Endothelial cell of umbilical vein (primary cell): ENCODE results near the gene OVCH2. TPM values are rescaled to one million over a fixed set of nuclear protein-coding genes. Genes with fewer than 3 reads are reported as not detected.

Experiments
- BruUV-seq: library from RNA; stranded (reverse); fragments of 400-500 nt; replicated peaks from 2 replicates; lab custom pipeline; 2021; lab: Mats Ljungman, UMichigan
- CTCF ChIA-PET: fragments of 300-600, 350-600 bp; sonication (Branson Sonifier 250); formaldehyde crosslinking; loops from one replicate; lab custom pipeline; 2021; ENCODE audit warnings: antibody characterized with exemption, inconsistent platforms; lab: Charles Lee
- POLR2A ChIA-PET: fragments of 300-600, 350-600 bp; sonication (Branson Sonifier 250); formaldehyde crosslinking; loops from one replicate; lab custom pipeline; 2021; ENCODE audit warnings: antibody characterized with exemption, inconsistent platforms; lab: Charles Lee
- DNase-seq: peaks from one replicate; pipeline ENCODE4 v3.0.0-alpha.2; 2011; ENCODE audit warnings: low read depth, low spot score
- FAIRE-seq: peaks from 2 replicates; lab custom pipeline; 2011; peaks lifted over from hg19 to GRCh38; lab: Jason Lieb, UNC
- H2AFZ ChIP-seq: 2 replicates; pipeline ENCODE4 v1.6.0; 2012; ENCODE audit warnings: low read depth, low read length, control low read depth, inconsistent platforms
- H3K27ac ChIP-seq: 2 replicates; pipeline ENCODE4 v1.5.1; 2011; ENCODE audit warnings: low read depth, mild to moderate bottlenecking, control low read depth, low read length, moderate library complexity; ENCODE audit not compliant: insufficient read depth
- H3K27me3 ChIP-seq, 2 experiments: 2 replicates each; pipeline versions ENCODE4 v1.6.0 to v1.6.1; 2011; ENCODE audit warnings: low read length in 2 of 2, mixed read lengths in 1 of 2; ENCODE audit not compliant: control insufficient read depth in 2 of 2, insufficient read depth in 2 of 2
- H3K36me3 ChIP-seq, 2 experiments: 2 replicates in 1 of 2; 3 replicates in 1 of 2; pipeline ENCODE4 v1.5.1; 2011; ENCODE audit warnings: low read length in 2 of 2, mild to moderate bottlenecking in 1 of 2, moderate library complexity in 1 of 2; ENCODE audit not compliant: control insufficient read depth in 2 of 2, insufficient read depth in 2 of 2; ENCODE audit errors: extremely low read depth in 1 of 2
- H3K4me1 ChIP-seq: 3 replicates; pipeline ENCODE4 v1.5.1; 2011; ENCODE audit warnings: mild to moderate bottlenecking, low read length; ENCODE audit not compliant: control insufficient read depth, insufficient read depth; ENCODE audit errors: extremely low read depth
- H3K4me2 ChIP-seq: 2 replicates; pipeline ENCODE4 v1.6.1; 2011; ENCODE audit warnings: low read length, control low read depth, mixed read lengths; ENCODE audit not compliant: insufficient read depth
- H3K4me3 ChIP-seq, 3 experiments: fragments of 200-600 bp in 1 of 3; sonication (generic), shearing (Covaris generic) in 1 of 3; replicated peaks in 1 of 3; 2 replicates each; pipeline ENCODE4 v1.5.1; 2011 to 2016; ENCODE audit warnings: control low read depth in 3 of 3, low read length in 3 of 3, mild to moderate bottlenecking in 2 of 3, inconsistent platforms in 1 of 3, low read depth in 1 of 3, moderate library complexity in 1 of 3; ENCODE audit not compliant: insufficient read depth in 1 of 3
- H3K79me2 ChIP-seq: 2 replicates; pipeline ENCODE4 v1.6.0; 2012; ENCODE audit warnings: low read length, inconsistent platforms; ENCODE audit not compliant: control insufficient read depth, insufficient read depth
- H3K9ac ChIP-seq: replicated peaks from 2 replicates; pipeline ENCODE3; 2011; ENCODE audit warnings: low read length, control low read depth; ENCODE audit not compliant: insufficient read depth; ENCODE audit errors: extremely low read depth
- H3K9me1 ChIP-seq: replicated peaks from 3 replicates; pipeline ENCODE4 v1.6.0; 2011; ENCODE audit warnings: mild to moderate bottlenecking, low read length; ENCODE audit not compliant: control insufficient read depth, insufficient read depth; ENCODE audit errors: extremely low read depth
- H3K9me3 ChIP-seq: replicated peaks from 2 replicates; pipeline ENCODE4 v1.5.1; 2012; ENCODE audit warnings: low read length, inconsistent platforms; ENCODE audit not compliant: control insufficient read depth, insufficient read depth
- H4K20me1 ChIP-seq: replicated peaks from 2 replicates; pipeline ENCODE3; 2011; ENCODE audit warnings: mild to moderate bottlenecking, low read length; ENCODE audit not compliant: control insufficient read depth, insufficient read depth; ENCODE audit errors: extremely low read depth
- CTCF ChIP-seq, 2 donors: IDR thresholded peaks; 1 replicate in 1 of 2; 2 replicates in 1 of 2; pipeline ENCODE4 v1.5.1; 2011; ENCODE audit warnings: low read length in 2 of 2, mild to moderate bottlenecking in 2 of 2, moderate library complexity in 2 of 2, control low read depth in 1 of 2, inconsistent platforms in 1 of 2, low read depth in 1 of 2; ENCODE audit not compliant: insufficient read depth in 1 of 2; ENCODE audit errors: extremely low read depth in 1 of 2
- EZH2 ChIP-seq: IDR thresholded peaks from 2 replicates; pipeline ENCODE4 v1.6.1; 2012; ENCODE audit warnings: borderline replicate concordance, low read depth, mild to moderate bottlenecking, moderate library complexity, low read length, inconsistent platforms; ENCODE audit not compliant: severe bottlenecking
- FOS ChIP-seq: IDR thresholded peaks from 2 replicates; pipeline ENCODE4 v1.6.1; 2011; ENCODE audit warnings: mild to moderate bottlenecking, low read length, moderate library complexity, borderline replicate concordance; ENCODE audit not compliant: insufficient read depth
- GATA2 ChIP-seq: IDR thresholded peaks from 2 replicates; pipeline ENCODE4 v1.7.0; 2011; ENCODE audit warnings: low read depth, mild to moderate bottlenecking, moderate library complexity, mixed read lengths, low read length; ENCODE audit not compliant: insufficient read length, insufficient read depth
- JUN ChIP-seq: IDR thresholded peaks from 2 replicates; pipeline ENCODE4 v1.6.1; 2011; ENCODE audit warnings: borderline replicate concordance, low read depth; ENCODE audit not compliant: insufficient read length, insufficient read depth
- MAX ChIP-seq: IDR thresholded peaks from 2 replicates; pipeline ENCODE4 v1.6.1; 2011; ENCODE audit not compliant: insufficient read depth, insufficient read length
- MYC ChIP-seq: IDR thresholded peaks from one replicate; pipeline ENCODE4 v1.6.1; 2011; ENCODE audit warnings: mild to moderate bottlenecking, low read depth, low read length
- POLR2A ChIP-seq: IDR thresholded peaks from 2 replicates; pipeline ENCODE4 v1.6.1; 2012; ENCODE audit warnings: low read depth, mild to moderate bottlenecking, control low read depth, low read length
- POLR2AphosphoS5 ChIP-seq: IDR thresholded peaks from 2 replicates; pipeline ENCODE4 v1.6.1; 2012; ENCODE audit warnings: low read depth, mild to moderate bottlenecking, control low read depth, low read length, moderate library complexity; ENCODE audit not compliant: insufficient read depth
- dilution Hi-C: fragments of 300-500 bp; cut with MboI; formaldehyde crosslinking; loops from one replicate; pipeline ENCODE4 v1.15.0; 2019; ENCODE audit warnings: low sequenced_read_pairs; ENCODE audit not compliant: extremely low pct_ligation_motif_present
- intact Hi-C: fragments of 100-400 bp; cut with micrococcal nuclease; formaldehyde crosslinking; loops from one replicate; pipeline ENCODE4 v1.10.0; 2022
- polyA plus RNA-seq, 4 experiments: library from polyadenylated mRNA; depleted of rRNA in 3 of 4; stranded (reverse) in 3 of 4; unstranded in 1 of 4; fragments of >200 nt; gene quantifications; 2 replicates each; pipeline versions ENCODE4 v1.2.1 to v1.2.3, GENCODE V29; 2011 to 2012; ENCODE audit warnings: missing spikeins in 1 of 4
- total RNA-seq: library from RNA; stranded (reverse); gene quantifications from 2 replicates; pipeline ENCODE4 v1.2.3, GENCODE V29; 2021

The OVCH2 gene
- total and polyA plus RNA-seq, 2 donors (not counting 3 experiments of a cell fraction or from before 2014, with no cell fraction given), result not detected

- BruUV-seq, result no TSS peak
- Histone ChIP-seq H3K9ac (no peak within 1 kb of the TSS), H3K9me3 (no peaks in the 10 kb centered on the region), H3K36me3 (no peaks in the 10 kb centered on the region), H3K79me2 (no peaks in the 10 kb centered on the region), H3K4me3 (peak within 1 kb of the TSS; percentile 25 to 44 (median 32)), H4K20me1 (no peaks in the 10 kb centered on the region), H2AFZ (peak within 1 kb of the TSS; percentile 89), H3K27ac (no peak within 1 kb of the TSS), H3K4me1 (peaks cover 4% of the 10 kb centered on the region), H3K9me1 (no peaks in the 10 kb centered on the region), H3K4me2 (peak within 1 kb of the TSS; percentile 51), H3K27me3 (peaks cover 0 to 4% of the 10 kb centered on the region in 2 experiments)
- dilution Hi-C loops (no loop called here), intact Hi-C loops (loop anchor here (1.0 to 5.0 kb wide), 2 partner anchors 160 to 314 kb away; partner anchors contain the start of genes EIF3F and PPFIBP2)
- FAIRE-seq (peak; percentile 33), DNase-seq (peak; percentile 15)
- ChIA-PET POLR2A (no interaction called here), CTCF (interaction anchor here (1.4 to 9.7 kb wide), 4 partner anchors 8 to 99 kb away, joined by 3 to 225 read pairs (median 6); no protein-coding TSS in a partner anchor)
- TF ChIP-seq JUN (no peak), POLR2A (no peak), MYC (no peak), EZH2 (no peak), MAX (no peak), CTCF (IDR thresholded peaks at IDR 0.05; ENCODE audit: extremely low read depth in 1 of 2, insufficient read depth in 1 of 2, low read depth in 1 of 2, low read length in 2 of 2) (no peak), FOS (no peak), POLR2AphosphoS5 (no peak), GATA2 (no peak)
Observed at GRCh38 chr11:7672960-7673723, 33.1 kb downstream of the OVCH2 start, which contains the start of gene CYB5R2. Gene CYB5R2 (minus strand): TSS chr11:7673500. CDS start chr11:7672825, 675 bp downstream.
